HG02943 (cell line): Measurements from ENCODE around the gene IFNG-AS1.
A peak's percentile ranks its signal among the peaks of the same experiment; 100 is the strongest.

Source experiments
- ATAC-seq: cut with Tn5 transposase; IDR thresholded peaks from one replicate; pipeline ENCODE4 v1.9.1; 2021; ENCODE audit warnings: mild to moderate bottlenecking, low read depth, moderate library complexity; ENCODE audit not compliant: unreplicated experiment

The IFNG-AS1 gene

GRCh38 chr12:68034567-68034966, 45.3 kb downstream of the IFNG-AS1 start:
- no peak for ATAC-seq

DNA sequence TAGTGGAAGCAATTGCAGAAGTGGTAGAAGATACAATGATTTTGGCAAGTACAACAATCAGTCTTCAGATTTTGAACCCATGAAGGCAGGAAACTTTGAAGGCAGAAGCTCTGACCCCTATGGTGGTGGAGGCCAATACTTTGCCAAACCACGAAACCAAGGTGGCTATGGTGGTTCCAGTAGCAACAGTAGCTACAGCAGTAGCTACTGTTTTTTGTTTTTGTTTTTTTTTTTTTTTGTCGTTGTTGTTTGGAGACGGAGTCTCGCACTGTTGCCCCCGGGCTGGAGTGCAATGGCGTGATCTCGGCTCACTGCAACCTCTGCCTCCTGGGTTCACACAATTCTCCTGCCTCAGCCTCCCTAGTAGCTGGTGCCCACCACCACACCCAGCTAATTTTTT, 47.4 kb downstream of the IFNG-AS1 start:
- ATAC-seq, result no peak

DNA sequence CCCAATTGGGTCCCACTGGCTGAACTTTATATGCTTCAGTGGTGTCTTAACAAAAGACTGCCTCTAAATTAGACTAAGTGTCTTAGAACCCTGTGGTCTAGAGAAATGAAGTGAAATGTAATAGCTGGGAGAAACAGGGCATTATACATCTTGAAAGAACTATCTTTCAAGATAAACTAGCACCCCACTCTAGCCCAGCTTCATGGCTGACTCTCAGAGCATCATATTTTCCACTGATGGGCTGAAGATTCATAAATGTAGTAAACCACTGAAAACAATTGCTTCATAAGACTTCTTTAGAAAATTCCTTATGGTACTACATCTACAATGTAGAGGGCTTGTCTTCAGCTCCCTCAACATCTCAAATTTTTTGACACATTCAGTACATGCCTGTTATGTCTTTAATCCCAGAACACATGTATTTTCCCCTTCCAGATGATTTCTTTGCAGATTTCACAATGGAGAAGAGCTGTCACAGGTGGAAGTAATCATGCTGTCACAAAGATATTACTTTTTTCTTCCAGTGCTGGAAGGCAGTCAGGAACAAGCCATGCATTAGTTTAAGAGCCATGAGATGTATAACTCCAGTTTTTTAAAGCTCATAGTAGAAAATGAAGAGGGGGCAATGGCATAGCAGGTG, 48.5 kb downstream of the IFNG-AS1 start:
- no peak for ATAC-seq

DNA sequence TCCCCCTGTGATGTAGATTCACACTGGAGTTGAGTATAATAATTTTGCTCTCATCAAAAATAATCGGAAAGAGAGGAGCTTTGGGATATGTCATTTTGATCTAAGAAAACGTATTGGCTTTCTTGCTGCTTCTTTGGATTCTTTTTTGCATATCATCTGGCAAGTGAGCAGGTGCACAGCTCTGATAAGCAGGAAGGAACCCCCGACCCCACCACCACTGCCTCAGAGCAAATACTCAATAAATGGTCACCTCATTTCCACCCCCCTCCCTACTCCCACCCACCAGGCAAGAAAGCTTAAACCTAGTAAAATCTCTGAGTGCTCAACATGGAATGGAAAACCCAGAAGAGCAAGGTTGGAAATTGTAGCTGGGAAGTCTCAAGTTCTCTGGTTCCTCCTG, 49.4 kb downstream of the IFNG-AS1 start:
- ATAC-seq, result no peak

GRCh38 chr12:68040450-68041075, 51.3 kb downstream of the IFNG-AS1 start:
- peak; percentile 71 for ATAC-seq

DNA sequence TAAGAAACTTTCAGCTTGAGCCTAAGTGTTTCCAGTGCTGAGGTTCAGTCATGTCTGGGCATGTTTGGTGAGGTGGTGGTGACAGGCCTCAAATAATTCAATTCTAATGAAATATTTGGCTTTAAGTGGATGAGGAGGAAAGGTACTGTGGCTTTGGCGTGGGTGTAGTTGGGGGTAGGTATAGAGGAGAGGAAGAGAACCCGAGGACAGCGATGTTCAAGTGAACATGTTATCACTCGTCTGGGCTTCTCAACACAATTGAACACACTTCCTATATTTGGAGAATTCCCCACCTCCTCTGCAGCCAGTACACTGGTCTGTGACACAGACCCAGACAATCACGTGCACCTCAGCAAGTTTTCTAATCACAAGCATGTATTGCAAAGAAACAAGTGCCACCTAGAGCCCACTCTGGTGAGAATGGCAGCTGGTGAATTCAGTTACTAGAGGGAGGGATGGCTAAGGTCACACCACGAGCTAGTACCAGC, 53.0 kb downstream of the IFNG-AS1 start:
- ATAC-seq, result peak; percentile 65

- no peak for ATAC-seq
These were observed 54.2 kb downstream of the IFNG-AS1 start for GRCh38 chr12:68043435-68043834.

- ATAC-seq, result no peak
These were observed 59.5 kb downstream of the IFNG-AS1 start for GRCh38 chr12:68048648-68049297.

DNA sequence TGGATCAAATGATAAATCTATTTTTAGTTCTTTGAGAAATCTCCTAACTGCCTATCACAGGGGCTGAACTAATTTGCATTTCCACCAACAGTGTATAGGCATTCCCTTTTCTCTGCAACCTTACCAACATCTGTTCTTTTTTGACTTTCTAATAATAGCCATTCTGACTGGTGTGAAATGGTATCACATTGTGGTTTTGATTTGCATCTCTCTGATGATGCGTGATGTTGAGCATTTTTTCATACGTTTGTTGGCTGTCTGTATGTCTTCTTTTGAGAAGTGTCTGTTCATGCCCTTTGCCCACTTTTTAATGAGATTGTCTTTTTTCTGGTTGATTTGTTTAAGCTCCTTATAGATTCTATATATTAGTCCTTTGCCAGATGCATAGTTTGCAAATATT, 67.1 kb downstream of the IFNG-AS1 start:
- ATAC-seq, result no peak

GRCh38 chr12:68063900-68064590, 74.8 kb downstream of the IFNG-AS1 start:
- no peak for ATAC-seq

DNA sequence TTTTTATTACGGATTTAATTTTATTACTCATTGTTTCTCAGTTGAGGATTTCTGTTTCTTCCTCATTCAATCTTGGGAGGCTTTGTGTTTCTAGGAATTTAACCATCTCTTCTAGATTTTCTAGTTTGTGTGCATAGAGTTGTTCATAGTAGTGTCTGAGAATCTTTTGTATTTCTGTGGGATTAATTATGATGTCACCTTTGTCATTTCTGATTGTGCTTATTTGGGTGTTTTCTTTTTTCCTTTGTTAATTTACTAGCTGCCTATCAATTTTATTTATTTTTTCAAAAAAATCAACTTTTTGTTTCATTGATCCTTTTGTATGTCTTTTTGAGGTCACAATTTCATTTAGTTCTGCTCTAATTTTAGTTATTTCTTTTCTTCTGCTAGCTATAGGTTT, 75.9 kb downstream of the IFNG-AS1 start:
- ATAC-seq, result no peak

- ATAC-seq, result no peak
These were observed 76.4 kb downstream of the IFNG-AS1 start for GRCh38 chr12:68065687-68066086.

- no peak for ATAC-seq
These were observed 78.6 kb downstream of the IFNG-AS1 start for GRCh38 chr12:68067762-68068376.

- ATAC-seq, result no peak
These were observed 80.0 kb downstream of the IFNG-AS1 start for GRCh38 chr12:68069275-68069674.
